Measurements from ENCODE around the gene YAP1.

The YAP1 gene

GRCh38 chr11:102239448-102239847 is 129.2 kb downstream of the YAP1 start:
- TF ChIP-seq, protein P1, sequence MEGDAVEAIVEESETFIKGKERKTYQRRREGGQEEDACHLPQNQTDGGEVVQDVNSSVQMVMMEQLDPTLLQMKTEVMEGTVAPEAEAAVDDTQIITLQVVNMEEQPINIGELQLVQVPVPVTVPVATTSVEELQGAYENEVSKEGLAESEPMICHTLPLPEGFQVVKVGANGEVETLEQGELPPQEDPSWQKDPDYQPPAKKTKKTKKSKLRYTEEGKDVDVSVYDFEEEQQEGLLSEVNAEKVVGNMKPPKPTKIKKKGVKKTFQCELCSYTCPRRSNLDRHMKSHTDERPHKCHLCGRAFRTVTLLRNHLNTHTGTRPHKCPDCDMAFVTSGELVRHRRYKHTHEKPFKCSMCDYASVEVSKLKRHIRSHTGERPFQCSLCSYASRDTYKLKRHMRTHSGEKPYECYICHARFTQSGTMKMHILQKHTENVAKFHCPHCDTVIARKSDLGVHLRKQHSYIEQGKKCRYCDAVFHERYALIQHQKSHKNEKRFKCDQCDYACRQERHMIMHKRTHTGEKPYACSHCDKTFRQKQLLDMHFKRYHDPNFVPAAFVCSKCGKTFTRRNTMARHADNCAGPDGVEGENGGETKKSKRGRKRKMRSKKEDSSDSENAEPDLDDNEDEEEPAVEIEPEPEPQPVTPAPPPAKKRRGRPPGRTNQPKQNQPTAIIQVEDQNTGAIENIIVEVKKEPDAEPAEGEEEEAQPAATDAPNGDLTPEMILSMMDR (IDR thresholded peaks at IDR 0.05; ENCODE audit: extremely low read depth, insufficient read depth, missing control alignments): no peak
- in situ Hi-C loops (cut with MboI; ENCODE audit: low pct_unique_long_range_greater_than_20kb, low sequenced_read_pairs, unreplicated experiment): no loop called here
- DNase-seq (ENCODE audit: low spot score): no peak

- DNase-seq (ENCODE audit: low spot score): no peak
- TF ChIP-seq, protein P1 (IDR thresholded peaks at IDR 0.05; ENCODE audit: extremely low read depth, insufficient read depth, missing control alignments): no peak
- in situ Hi-C loops (cut with MboI; ENCODE audit: low pct_unique_long_range_greater_than_20kb, low sequenced_read_pairs, unreplicated experiment): no loop called here
Measured at GRCh38 chr11:102239911-102240310, 129.7 kb downstream of the YAP1 start.

DNA sequence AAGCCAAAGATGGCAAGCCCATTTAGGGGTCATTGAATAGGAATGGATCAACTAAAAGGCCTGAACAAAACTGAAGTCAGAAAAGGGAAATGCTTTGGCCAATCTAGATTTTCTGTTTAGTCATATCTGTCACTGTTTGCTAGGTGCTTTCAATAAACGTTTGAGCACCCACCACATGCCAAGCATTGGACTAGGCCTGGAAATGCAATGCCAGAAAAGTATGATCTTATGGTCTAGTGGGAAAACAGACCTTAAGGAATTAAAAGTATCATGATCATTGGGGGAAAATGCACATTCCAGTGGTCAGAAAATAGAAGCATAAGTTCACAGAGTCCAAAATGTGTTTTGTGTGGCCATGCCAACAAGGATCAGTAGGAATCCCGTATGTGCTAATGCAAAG is 130.3 kb downstream of the YAP1 start:
- in situ Hi-C loops (cut with MboI; ENCODE audit: low pct_unique_long_range_greater_than_20kb, low sequenced_read_pairs, unreplicated experiment): no loop called here
- TF ChIP-seq, protein P1 (IDR thresholded peaks at IDR 0.05; ENCODE audit: extremely low read depth, insufficient read depth, missing control alignments): no peak

DNA sequence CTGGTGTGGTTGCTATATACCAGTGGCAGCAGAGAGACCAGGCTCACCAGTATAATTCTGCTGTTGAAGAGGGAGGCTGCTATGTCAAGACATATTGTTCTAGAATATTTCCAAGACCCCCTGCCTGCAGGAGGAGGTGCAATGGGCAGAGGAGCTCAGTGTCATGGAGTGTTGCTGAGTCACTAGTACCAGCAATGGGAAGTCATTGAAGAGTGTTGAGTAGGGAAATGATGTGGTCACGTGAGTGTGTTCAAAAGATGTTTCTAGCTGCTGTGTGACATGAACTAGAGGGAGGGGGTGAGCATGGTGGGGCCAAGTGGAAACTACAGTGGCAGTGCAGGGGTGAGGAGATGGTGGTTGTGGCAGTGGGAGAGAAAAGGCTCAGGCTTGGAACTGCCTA is 130.8 kb downstream of the YAP1 start:
- in situ Hi-C loops (cut with MboI; ENCODE audit: low pct_unique_long_range_greater_than_20kb, low sequenced_read_pairs, unreplicated experiment): no loop called here
- no peak for DNase-seq (ENCODE audit: low spot score)
- TF ChIP-seq, protein P1 (IDR thresholded peaks at IDR 0.05; ENCODE audit: extremely low read depth, insufficient read depth, missing control alignments): no peak

More for the DNA sequence above, 130.3 kb downstream of the YAP1 start:
- no peak for DNase-seq (ENCODE audit: low spot score)

- no peak for DNase-seq (ENCODE audit: low spot score)
- TF ChIP-seq, protein P1 (IDR thresholded peaks at IDR 0.05; ENCODE audit: extremely low read depth, insufficient read depth, missing control alignments): no peak
- in situ Hi-C loops (cut with MboI; ENCODE audit: low pct_unique_long_range_greater_than_20kb, low sequenced_read_pairs, unreplicated experiment): no loop called here
Measured at GRCh38 chr11:102243399-102243884, 133.2 kb downstream of the YAP1 start.

- TF ChIP-seq, protein P1 (IDR thresholded peaks at IDR 0.05; ENCODE audit: extremely low read depth, insufficient read depth, missing control alignments): no peak
- DNase-seq (ENCODE audit: low spot score): no peak
- in situ Hi-C loops (cut with MboI; ENCODE audit: low pct_unique_long_range_greater_than_20kb, low sequenced_read_pairs, unreplicated experiment): no loop called here
Measured at GRCh38 chr11:102244681-102245409, 134.6 kb downstream of the YAP1 start.

Data from GM13977 (cell line).